ENCODE data around the gene FGF7.

FGF7 gene

DNA sequence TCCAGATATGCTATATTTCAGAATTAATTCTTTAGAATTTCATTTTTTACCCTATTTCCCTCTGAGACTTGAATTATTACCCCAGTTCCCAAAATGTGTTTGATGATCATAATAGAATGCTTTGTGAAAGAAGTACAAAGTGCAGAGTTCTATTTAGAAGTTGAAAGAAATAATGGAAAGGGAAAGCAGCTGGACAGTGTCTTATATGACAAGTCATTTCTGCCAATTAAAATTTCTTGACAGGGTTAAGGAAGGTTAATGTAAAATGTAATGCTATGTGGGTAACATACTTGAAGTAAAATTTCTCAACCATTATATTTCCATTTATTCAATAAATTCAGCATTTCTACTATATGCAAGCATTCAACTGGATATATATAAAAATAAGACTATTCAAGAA is 33.1 kb downstream of the FGF7 start:
- H3K79me2 ChIP-seq (ENCODE audit: low read length): no peaks in the 10 kb centered on the region
- H3K36me3 ChIP-seq (replicated peaks; ENCODE audit: insufficient read depth, low read length): no peaks in the 10 kb centered on the region
- no peaks in the 10 kb centered on the region for H3K4me1 ChIP-seq (ENCODE audit: low read length)
- H2AFZ ChIP-seq (ENCODE audit: low read length): no peak overlapping the region
- H3K9ac ChIP-seq (ENCODE audit: low read length): no peak overlapping the region
- H3K9me3 ChIP-seq (replicated peaks; ENCODE audit: insufficient read depth, low read length): no peaks in the 10 kb centered on the region
- no peak for DNase-seq
- no peak overlapping the region for H3K27ac ChIP-seq (ENCODE audit: low read length)
- H3K27me3 ChIP-seq (replicated peaks; ENCODE audit: insufficient read depth, low read length): no peaks in the 10 kb centered on the region
- TF ChIP-seq, protein P1, sequence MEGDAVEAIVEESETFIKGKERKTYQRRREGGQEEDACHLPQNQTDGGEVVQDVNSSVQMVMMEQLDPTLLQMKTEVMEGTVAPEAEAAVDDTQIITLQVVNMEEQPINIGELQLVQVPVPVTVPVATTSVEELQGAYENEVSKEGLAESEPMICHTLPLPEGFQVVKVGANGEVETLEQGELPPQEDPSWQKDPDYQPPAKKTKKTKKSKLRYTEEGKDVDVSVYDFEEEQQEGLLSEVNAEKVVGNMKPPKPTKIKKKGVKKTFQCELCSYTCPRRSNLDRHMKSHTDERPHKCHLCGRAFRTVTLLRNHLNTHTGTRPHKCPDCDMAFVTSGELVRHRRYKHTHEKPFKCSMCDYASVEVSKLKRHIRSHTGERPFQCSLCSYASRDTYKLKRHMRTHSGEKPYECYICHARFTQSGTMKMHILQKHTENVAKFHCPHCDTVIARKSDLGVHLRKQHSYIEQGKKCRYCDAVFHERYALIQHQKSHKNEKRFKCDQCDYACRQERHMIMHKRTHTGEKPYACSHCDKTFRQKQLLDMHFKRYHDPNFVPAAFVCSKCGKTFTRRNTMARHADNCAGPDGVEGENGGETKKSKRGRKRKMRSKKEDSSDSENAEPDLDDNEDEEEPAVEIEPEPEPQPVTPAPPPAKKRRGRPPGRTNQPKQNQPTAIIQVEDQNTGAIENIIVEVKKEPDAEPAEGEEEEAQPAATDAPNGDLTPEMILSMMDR (IDR thresholded peaks at IDR 0.05; ENCODE audit: low read length): no peak
- TF ChIP-seq EZH2 (optimal IDR thresholded peaks at IDR 0.05; ENCODE audit: low read depth, low read length): no peak
- TF ChIP-seq EZH2phosphoT487 (IDR thresholded peaks at IDR 0.05; ENCODE audit: low read length): no peak
- no peaks in the 10 kb centered on the region for H3K9me2 ChIP-seq (replicated peaks; ENCODE audit: insufficient read depth, low read length)
- H3F3A ChIP-seq (ENCODE audit: insufficient read depth, low read length): no peaks in the 10 kb centered on the region
- no peak overlapping the region for H3K4me3 ChIP-seq (ENCODE audit: low read length)
- H3K4me2 ChIP-seq (ENCODE audit: low read depth, low read length): no peak overlapping the region
- no peaks in the 10 kb centered on the region for H4K20me1 ChIP-seq (ENCODE audit: insufficient read depth, low read length)

DNA sequence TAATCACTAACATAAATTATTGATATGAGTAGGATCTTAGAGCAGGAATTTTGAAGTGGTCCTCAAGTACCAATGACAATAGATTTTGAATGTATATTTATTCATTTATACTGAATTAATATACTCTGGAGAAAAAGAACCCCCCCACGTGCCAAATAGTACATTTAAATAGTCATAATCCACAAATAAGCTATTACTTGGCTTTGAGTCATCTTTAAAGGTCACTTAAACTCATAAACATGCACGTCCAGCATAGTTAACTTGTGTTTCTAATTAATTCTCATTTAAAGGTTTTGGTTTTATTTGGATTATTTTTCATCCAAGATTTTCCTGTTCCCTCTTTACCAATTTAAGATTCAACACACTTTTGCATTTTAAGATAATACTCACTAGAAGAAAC is 35.1 kb downstream of the FGF7 start:
- H3K4me3 ChIP-seq (ENCODE audit: low read length): no peak overlapping the region
- no peak overlapping the region for H3K9ac ChIP-seq (ENCODE audit: low read length)
- no peak overlapping the region for H2AFZ ChIP-seq (ENCODE audit: low read length)
- H3K4me2 ChIP-seq (ENCODE audit: low read depth, low read length): no peak overlapping the region
- TF ChIP-seq EZH2 (optimal IDR thresholded peaks at IDR 0.05; ENCODE audit: low read depth, low read length) (no peak), EZH2phosphoT487 (IDR thresholded peaks at IDR 0.05; ENCODE audit: low read length) (no peak)
- TF ChIP-seq, protein P1 (IDR thresholded peaks at IDR 0.05; ENCODE audit: low read length): no peak
- H3K36me3 ChIP-seq (replicated peaks; ENCODE audit: insufficient read depth, low read length): no peaks in the 10 kb centered on the region
- H4K20me1 ChIP-seq (ENCODE audit: insufficient read depth, low read length): no peaks in the 10 kb centered on the region
- H3F3A ChIP-seq (ENCODE audit: insufficient read depth, low read length): no peaks in the 10 kb centered on the region
- no peaks in the 10 kb centered on the region for H3K27me3 ChIP-seq (replicated peaks; ENCODE audit: insufficient read depth, low read length)
- no peak for DNase-seq
- no peak overlapping the region for H3K27ac ChIP-seq (ENCODE audit: low read length)
- H3K4me1 ChIP-seq (ENCODE audit: low read length): no peaks in the 10 kb centered on the region
- H3K9me3 ChIP-seq (replicated peaks; ENCODE audit: insufficient read depth, low read length): no peaks in the 10 kb centered on the region
- H3K9me2 ChIP-seq (replicated peaks; ENCODE audit: insufficient read depth, low read length): no peaks in the 10 kb centered on the region
- H3K79me2 ChIP-seq (ENCODE audit: low read length): no peaks in the 10 kb centered on the region

DNA sequence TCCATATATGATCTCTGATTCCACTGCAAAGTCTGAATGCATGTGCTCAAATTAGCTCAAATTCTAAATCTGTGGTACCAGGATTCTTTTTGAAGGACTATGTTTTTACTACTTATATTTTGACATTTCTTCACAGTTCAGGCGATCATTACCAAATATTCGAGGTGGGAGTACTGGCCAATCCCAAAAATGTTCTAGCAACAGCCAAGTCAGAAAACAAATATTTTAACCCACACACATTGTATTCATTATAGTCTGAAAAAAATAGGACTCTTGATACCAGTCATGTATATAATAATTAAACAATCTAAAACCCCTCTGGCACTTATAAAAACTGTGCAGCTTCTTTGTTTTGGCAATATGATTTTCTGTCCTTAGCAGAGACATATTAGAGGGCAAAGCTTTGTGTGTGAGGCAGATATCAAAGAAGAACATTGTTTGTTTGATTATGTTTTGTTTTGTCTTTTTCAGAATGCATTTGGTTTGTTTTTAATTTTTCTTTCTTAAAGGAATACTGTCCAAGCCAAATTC is 37.4 kb downstream of the FGF7 start:
- no peak overlapping the region for H3K27ac ChIP-seq (ENCODE audit: low read length)
- TF ChIP-seq EZH2phosphoT487 (IDR thresholded peaks at IDR 0.05; ENCODE audit: low read length): no peak
- TF ChIP-seq, protein P1 (IDR thresholded peaks at IDR 0.05; ENCODE audit: low read length): no peak
- no peak for TF ChIP-seq EZH2 (optimal IDR thresholded peaks at IDR 0.05; ENCODE audit: low read depth, low read length)
- H3K9me2 ChIP-seq (replicated peaks; ENCODE audit: insufficient read depth, low read length): no peaks in the 10 kb centered on the region
- no peaks in the 10 kb centered on the region for H3K79me2 ChIP-seq (ENCODE audit: low read length)
- no peaks in the 10 kb centered on the region for H3K36me3 ChIP-seq (replicated peaks; ENCODE audit: insufficient read depth, low read length)
- no peaks in the 10 kb centered on the region for H3K4me1 ChIP-seq (ENCODE audit: low read length)
- H3K9me3 ChIP-seq (replicated peaks; ENCODE audit: insufficient read depth, low read length): no peaks in the 10 kb centered on the region
- H2AFZ ChIP-seq (ENCODE audit: low read length): no peak overlapping the region
- no peaks in the 10 kb centered on the region for H3F3A ChIP-seq (ENCODE audit: insufficient read depth, low read length)
- DNase-seq: no peak
- no peaks in the 10 kb centered on the region for H3K27me3 ChIP-seq (replicated peaks; ENCODE audit: insufficient read depth, low read length)
- H3K9ac ChIP-seq (ENCODE audit: low read length): no peak overlapping the region
- H3K4me3 ChIP-seq (ENCODE audit: low read length): no peak overlapping the region
- H4K20me1 ChIP-seq (ENCODE audit: insufficient read depth, low read length): no peaks in the 10 kb centered on the region
- H3K4me2 ChIP-seq (ENCODE audit: low read depth, low read length): no peak overlapping the region

All from MM.1S (cell line).